ENCODE results near the gene IL15.

- TF ChIP-seq POLR2A (IDR thresholded peaks at IDR 0.05): no peak
- no peak for TF ChIP-seq CTCF (IDR thresholded peaks at IDR 0.05)
These were observed 11.4 kb upstream of the IL15 start for GRCh38 chr4:141625023-141625422.
